Ishikawa (cell line): ENCODE measurements around the gene CPPED1.

ENCODE experiments used
- CEBPB ChIP-seq: IDR thresholded peaks from 2 replicates; pipeline ENCODE4 v1.6.1; 2012
- EGR1 ChIP-seq: IDR thresholded peaks from 2 replicates; pipeline ENCODE4 v1.6.1; 2012
- EP300 ChIP-seq: IDR thresholded peaks from 2 replicates; pipeline ENCODE4 v1.6.1; 2012; ENCODE audit warnings: borderline replicate concordance
- MAX ChIP-seq: IDR thresholded peaks from 2 replicates; pipeline ENCODE4 v1.6.1; 2012
- RAD21 ChIP-seq: IDR thresholded peaks from 2 replicates; pipeline ENCODE4 v1.6.1; 2012; ENCODE audit warnings: low read depth
- REST ChIP-seq: IDR thresholded peaks from 2 replicates; pipeline ENCODE4 v1.6.1; 2012; ENCODE audit warnings: low read depth, mild to moderate bottlenecking

- TF ChIP-seq EP300 (no peak), REST (no peak), CEBPB (no peak), MAX (no peak), EGR1 (no peak), RAD21 (no peak)
Measured at GRCh38 chr16:12667909-12668308, 135.8 kb downstream of the CPPED1 start.
